Smooth muscle cell (in vitro differentiated cells): ENCODE data around the gene RBMS3. TPM values are rescaled to one million over a fixed set of nuclear protein-coding genes. Genes with fewer than 3 reads are reported as not detected.

ENCODE experiments used
- DNase-seq: peaks from one replicate; lab custom pipeline; 2025; ENCODE audit not compliant: unreplicated experiment; lab: John Stamatoyannopoulos, UW
- H2AFZ ChIP-seq: fragments of 200-600 bp; sonication (generic); 2 replicates; pipeline ENCODE4 v1.6.0; 2016; ENCODE audit warnings: antibody characterized with exemption, low read depth, mild to moderate bottlenecking
- H3F3A ChIP-seq: fragments of 200-600 bp; sonication (generic); 2 replicates; pipeline ENCODE4 v1.6.0; 2017; ENCODE audit warnings: antibody characterized with exemption, low read depth
- H3K27ac ChIP-seq: fragments of 200-600 bp; sonication (generic); 2 replicates; pipeline ENCODE4 v1.5.1; 2016; ENCODE audit warnings: low read depth, mild to moderate bottlenecking
- H3K27me3 ChIP-seq: fragments of 200-600 bp; sonication (generic); 2 replicates; pipeline ENCODE4 v1.6.1; 2016; ENCODE audit warnings: low read depth, mild to moderate bottlenecking
- H3K36me3 ChIP-seq: fragments of 200-600 bp; sonication (generic); 2 replicates; pipeline ENCODE4 v1.5.1; 2016; ENCODE audit warnings: low read depth
- H3K4me1 ChIP-seq: fragments of 200-600 bp; sonication (generic); 2 replicates; pipeline ENCODE4 v1.5.1; 2016; ENCODE audit warnings: low read depth
- H3K4me2 ChIP-seq: fragments of 200-600 bp; sonication (generic); 2 replicates; pipeline ENCODE4 v1.6.0; 2016; ENCODE audit warnings: mild to moderate bottlenecking
- H3K4me3 ChIP-seq: fragments of 200-600 bp; sonication (generic); 2 replicates; pipeline ENCODE4 v1.5.1; 2016; ENCODE audit warnings: mild to moderate bottlenecking
- H3K79me2 ChIP-seq: fragments of 200-600 bp; sonication (generic); 2 replicates; pipeline ENCODE4 v1.6.0; 2016; ENCODE audit warnings: low read depth, mild to moderate bottlenecking
- H3K9ac ChIP-seq: fragments of 200-600 bp; sonication (generic); 2 replicates; pipeline ENCODE4 v1.6.0; 2016; ENCODE audit warnings: low read depth
- H3K9me3 ChIP-seq: fragments of 200-600 bp; sonication (generic); replicated peaks from 2 replicates; pipeline ENCODE4 v1.5.1; 2016; ENCODE audit warnings: low read depth
- H4K20me1 ChIP-seq: fragments of 200-600 bp; sonication (generic); 2 replicates; pipeline ENCODE4 v1.6.0; 2016; ENCODE audit warnings: low read depth
- CTCF ChIP-seq: fragments of 200-600 bp; sonication (generic); IDR thresholded peaks from 2 replicates; pipeline ENCODE4 v1.5.1; 2017; ENCODE audit warnings: borderline replicate concordance, mild to moderate bottlenecking, antibody characterized with exemption; ENCODE audit not compliant: insufficient read depth, poor library complexity, severe bottlenecking
- WGBS: methylation state at CpG from one replicate; pipeline ENCODE4 v1.1.7; 2016; ENCODE audit warnings: low lambda C conversion rate; 5-methylcytosine and 5-hydroxymethylcytosine counted together
- polyA plus RNA-seq: library from polyadenylated mRNA; unstranded; fragments of >200 nt; fragmentation: Nextera tagmentation; extraction: Ambion mirVana; gene quantifications from 2 replicates; pipeline ENCODE4 v1.2.1, GENCODE V29; 2016
- total RNA-seq: library from RNA; depleted of rRNA; stranded (reverse); fragments of >200 nt; gene quantifications from 2 replicates; pipeline ENCODE4 v1.2.3, GENCODE V29; 2014

Gene RBMS3
- total and polyA plus RNA-seq, 2 experiments from 2014 or later, result 42.9 to 50.6 TPM

DNA sequence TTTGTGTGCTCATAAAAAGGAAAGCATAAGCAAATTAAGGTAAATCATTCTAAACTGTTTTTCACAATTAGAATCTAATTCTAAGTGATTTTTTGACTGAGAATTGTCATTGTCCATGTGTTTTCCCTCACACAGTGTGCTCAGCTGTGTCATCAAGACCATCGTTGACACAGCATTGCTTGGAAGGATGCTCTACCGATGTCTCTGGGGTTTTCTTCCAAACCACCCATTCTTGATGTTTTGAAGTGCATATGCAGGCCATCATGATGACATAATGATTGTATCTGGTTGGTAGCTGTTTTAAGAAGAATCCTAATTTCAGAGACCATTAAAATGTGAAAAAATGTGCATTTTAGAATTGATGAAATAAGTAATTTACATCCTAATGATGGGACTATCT is 347.9 kb downstream of the RBMS3 start:
- 27% methylated on average over 2 of the region's 2 CpGs for WGBS
- no peak overlapping the region for H3K9ac ChIP-seq
- peaks cover 17% of the 10 kb centered on the region for H3F3A ChIP-seq
- no peak overlapping the region for H2AFZ ChIP-seq
- H3K9me3 ChIP-seq, result no peaks in the 10 kb centered on the region
- no peaks in the 10 kb centered on the region for H3K36me3 ChIP-seq
- H3K4me1 ChIP-seq, result peaks cover 19% of the 10 kb centered on the region
- no peak for TF ChIP-seq CTCF
- no peak overlapping the region for H3K27ac ChIP-seq
- H3K79me2 ChIP-seq, result peaks cover 28% of the 10 kb centered on the region
- no peaks in the 10 kb centered on the region for H4K20me1 ChIP-seq
- H3K4me2 ChIP-seq, result no peak overlapping the region
- no peak for DNase-seq
- no peaks in the 10 kb centered on the region for H3K27me3 ChIP-seq
- no peak overlapping the region for H3K4me3 ChIP-seq

GRCh38 chr3:29635888-29636287 is 355.0 kb downstream of the RBMS3 start:
- Histone ChIP-seq H3F3A (peaks cover 9% of the 10 kb centered on the region), H3K79me2 (peaks cover 54% of the 10 kb centered on the region), H3K4me3 (no peak overlapping the region), H3K4me1 (peaks cover 29% of the 10 kb centered on the region), H2AFZ (no peak overlapping the region), H3K36me3 (no peaks in the 10 kb centered on the region), H3K4me2 (no peak overlapping the region), H4K20me1 (no peaks in the 10 kb centered on the region), H3K27me3 (no peaks in the 10 kb centered on the region), H3K9me3 (no peaks in the 10 kb centered on the region), H3K27ac (no peak overlapping the region), H3K9ac (no peak overlapping the region)
- DNase-seq, result no peak
- no peak for TF ChIP-seq CTCF
- 100% methylated on average over 1 of the region's 1 CpG for WGBS

DNA sequence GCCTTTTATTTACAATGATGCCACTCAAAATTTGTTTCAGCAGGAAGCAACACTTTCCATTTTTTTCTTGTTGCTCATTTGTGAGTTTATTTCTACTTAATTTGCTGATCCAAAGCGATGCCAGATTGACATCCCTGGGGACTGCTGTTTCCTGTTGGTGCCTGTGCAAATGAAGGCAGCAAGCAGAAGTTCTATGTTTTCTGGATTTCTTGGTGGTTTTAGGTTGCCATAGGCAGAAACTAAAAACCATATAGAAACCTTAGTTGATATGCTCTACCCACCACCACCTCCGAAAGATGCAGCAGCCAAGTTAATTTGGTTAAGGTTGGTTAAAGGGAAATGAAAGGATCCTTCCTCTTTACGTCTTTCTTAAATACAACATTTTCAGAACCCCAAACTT is 356.2 kb downstream of the RBMS3 start:
- H3K36me3 ChIP-seq, result no peaks in the 10 kb centered on the region
- no peak overlapping the region for H2AFZ ChIP-seq
- peaks cover 23% of the 10 kb centered on the region for H3K4me1 ChIP-seq
- no peaks in the 10 kb centered on the region for H3K27me3 ChIP-seq
- no peak for TF ChIP-seq CTCF
- no peaks in the 10 kb centered on the region for H4K20me1 ChIP-seq
- no peak overlapping the region for H3K27ac ChIP-seq
- no peak for DNase-seq
- H3K4me2 ChIP-seq, result no peak overlapping the region
- no peaks in the 10 kb centered on the region for H3K9me3 ChIP-seq
- no peak overlapping the region for H3K4me3 ChIP-seq
- H3K9ac ChIP-seq, result no peak overlapping the region
- 97% methylated on average over 3 of the region's 3 CpGs for WGBS
- H3F3A ChIP-seq, result peaks cover 9% of the 10 kb centered on the region
- H3K79me2 ChIP-seq, result peaks cover 54% of the 10 kb centered on the region

DNA sequence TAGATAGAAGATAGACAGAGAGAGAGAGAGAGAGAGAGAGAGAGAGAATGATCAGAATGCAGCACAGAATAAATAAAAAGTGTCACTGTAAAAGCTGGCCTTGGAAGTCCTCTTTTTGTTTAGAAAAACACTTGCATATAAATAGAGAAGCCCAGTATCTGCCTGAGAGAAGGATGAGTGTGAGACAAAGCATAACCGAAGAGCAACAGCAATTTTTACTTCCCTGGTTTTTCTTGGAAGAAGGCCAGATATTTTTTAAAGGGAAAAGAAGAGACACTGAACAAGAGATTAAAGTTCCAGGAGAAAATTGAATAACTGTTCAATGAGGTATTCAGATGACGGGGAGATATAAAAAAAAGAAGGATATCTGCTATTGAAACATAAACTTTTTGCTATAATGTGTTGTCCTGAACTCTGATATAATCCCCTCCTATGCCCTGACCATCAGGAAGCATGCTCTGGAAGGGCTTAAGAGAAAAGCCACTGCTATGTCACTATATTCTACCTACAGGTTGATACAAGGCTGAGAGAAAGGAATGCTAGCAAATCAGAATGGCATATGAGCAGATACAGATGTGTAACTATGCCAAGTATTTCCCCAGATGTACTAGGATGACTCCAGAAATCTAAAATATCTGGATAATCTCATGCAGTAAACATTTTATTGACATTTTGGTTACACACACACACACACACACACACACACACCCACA is 358.9 kb downstream of the RBMS3 start:
- Histone ChIP-seq H2AFZ (no peak overlapping the region), H3F3A (peaks cover 23% of the 10 kb centered on the region), H3K27ac (peak overlapping the region; percentile 97), H3K4me2 (peak overlapping the region; percentile 45), H3K9ac (no peak overlapping the region), H3K4me3 (no peak overlapping the region), H3K9me3 (no peaks in the 10 kb centered on the region), H3K36me3 (no peaks in the 10 kb centered on the region), H3K4me1 (peaks cover 20% of the 10 kb centered on the region), H4K20me1 (no peaks in the 10 kb centered on the region), H3K27me3 (no peaks in the 10 kb centered on the region), H3K79me2 (peaks cover 49% of the 10 kb centered on the region)
- WGBS, result 27% methylated on average over 2 of the region's 2 CpGs
- TF ChIP-seq CTCF, result no peak
- no peak for DNase-seq
